ENCODE data around the gene LAMB3.

DNA sequence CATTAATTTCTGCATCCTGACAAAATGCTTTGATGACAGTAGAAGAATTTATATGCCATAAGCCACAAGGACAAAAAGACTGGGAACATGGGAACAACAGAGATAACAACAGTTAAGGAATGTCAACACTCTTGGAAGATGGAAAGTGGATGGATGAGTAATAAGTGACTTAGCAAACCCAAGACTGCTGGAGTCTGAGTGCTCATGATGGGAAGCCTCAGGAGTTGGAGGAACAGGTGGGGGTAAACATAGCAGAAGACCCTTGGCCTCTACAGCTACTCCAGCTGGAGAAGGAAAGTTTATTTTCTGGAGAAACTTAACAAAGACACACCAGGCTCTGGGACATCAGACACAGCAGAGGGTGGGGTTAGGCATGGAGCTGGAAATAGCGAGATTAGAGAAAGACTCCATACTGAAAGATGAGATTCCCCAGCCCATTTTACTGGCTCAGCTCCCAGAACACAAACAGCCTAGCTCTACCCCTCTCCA, 36.6 kb upstream of the LAMB3 start:
- TF ChIP-seq, protein P1, sequence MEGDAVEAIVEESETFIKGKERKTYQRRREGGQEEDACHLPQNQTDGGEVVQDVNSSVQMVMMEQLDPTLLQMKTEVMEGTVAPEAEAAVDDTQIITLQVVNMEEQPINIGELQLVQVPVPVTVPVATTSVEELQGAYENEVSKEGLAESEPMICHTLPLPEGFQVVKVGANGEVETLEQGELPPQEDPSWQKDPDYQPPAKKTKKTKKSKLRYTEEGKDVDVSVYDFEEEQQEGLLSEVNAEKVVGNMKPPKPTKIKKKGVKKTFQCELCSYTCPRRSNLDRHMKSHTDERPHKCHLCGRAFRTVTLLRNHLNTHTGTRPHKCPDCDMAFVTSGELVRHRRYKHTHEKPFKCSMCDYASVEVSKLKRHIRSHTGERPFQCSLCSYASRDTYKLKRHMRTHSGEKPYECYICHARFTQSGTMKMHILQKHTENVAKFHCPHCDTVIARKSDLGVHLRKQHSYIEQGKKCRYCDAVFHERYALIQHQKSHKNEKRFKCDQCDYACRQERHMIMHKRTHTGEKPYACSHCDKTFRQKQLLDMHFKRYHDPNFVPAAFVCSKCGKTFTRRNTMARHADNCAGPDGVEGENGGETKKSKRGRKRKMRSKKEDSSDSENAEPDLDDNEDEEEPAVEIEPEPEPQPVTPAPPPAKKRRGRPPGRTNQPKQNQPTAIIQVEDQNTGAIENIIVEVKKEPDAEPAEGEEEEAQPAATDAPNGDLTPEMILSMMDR (optimal IDR thresholded peaks at IDR 0.05 in 1 of 3, IDR thresholded peaks at IDR 0.05 in 1 of 3, conservative IDR thresholded peaks at IDR 0.05 in 1 of 3; ENCODE audit: extremely low read depth in 1 of 3, insufficient read depth in 2 of 3, low read length in 3 of 3) = no peak
- no peak for TF ChIP-seq EZH2 (IDR thresholded peaks at IDR 0.05; ENCODE audit: low read length)

Data from keratinocyte (primary cell).